ENCODE data around the gene NDUFV3.

The NDUFV3 gene

GRCh38 chr21:42850463-42850862 is 42.6 kb upstream of the NDUFV3 start:
- no peak overlapping the region for H3K27ac ChIP-seq (ENCODE audit: low read depth, low read length)
- H3K9me3 ChIP-seq (ENCODE audit: control insufficient read depth, insufficient read depth, low read depth, low read length) = no peaks in the 10 kb centered on the region
- no peak overlapping the region for H3K9ac ChIP-seq (ENCODE audit: low read length)
- no peak overlapping the region for H3K4me3 ChIP-seq (ENCODE audit: low read depth, low read length)
- no peaks in the 10 kb centered on the region for H3K4me1 ChIP-seq (ENCODE audit: control insufficient read depth, insufficient read depth, low read length)
- H3K27me3 ChIP-seq (ENCODE audit: control insufficient read depth, insufficient read depth, low read length) = no peaks in the 10 kb centered on the region
- peaks cover 97% of the 10 kb centered on the region for H3K36me3 ChIP-seq (ENCODE audit: control insufficient read depth, insufficient read depth, low read length)

DNA sequence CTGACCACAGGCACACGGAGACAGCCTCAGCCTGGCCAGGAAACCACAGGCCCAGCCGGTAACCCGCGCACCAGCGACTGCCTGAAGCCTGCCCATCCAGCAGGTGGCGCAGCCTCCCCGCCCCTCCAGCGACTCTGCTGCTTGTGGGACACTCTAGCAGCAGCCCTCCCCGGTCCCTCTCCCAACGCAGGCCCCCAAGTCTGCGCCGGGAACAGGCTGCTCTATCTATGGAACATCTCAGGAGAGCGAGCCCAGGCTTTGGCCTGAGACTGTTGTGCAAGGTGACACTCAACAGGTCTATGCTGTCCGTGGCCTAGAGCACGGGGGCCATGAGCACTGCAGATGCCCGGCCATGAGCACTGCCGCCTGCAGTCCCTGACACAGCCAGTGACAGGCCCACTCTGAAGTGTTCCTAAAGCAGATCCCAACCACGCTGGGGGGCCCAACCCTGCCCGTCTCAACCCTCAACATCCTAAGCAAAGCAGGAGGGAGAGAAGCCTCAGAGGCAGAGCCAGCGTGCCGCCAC is 42.2 kb upstream of the NDUFV3 start:
- Histone ChIP-seq H3K9me3 (ENCODE audit: control insufficient read depth, insufficient read depth, low read depth, low read length) (no peaks in the 10 kb centered on the region), H3K4me3 (ENCODE audit: low read depth, low read length) (no peak overlapping the region), H3K36me3 (ENCODE audit: control insufficient read depth, insufficient read depth, low read length) (peaks cover 97% of the 10 kb centered on the region), H3K9ac (ENCODE audit: low read length) (no peak overlapping the region), H3K4me1 (ENCODE audit: control insufficient read depth, insufficient read depth, low read length) (no peaks in the 10 kb centered on the region), H3K27ac (ENCODE audit: low read depth, low read length) (no peak overlapping the region), H3K27me3 (ENCODE audit: control insufficient read depth, insufficient read depth, low read length) (no peaks in the 10 kb centered on the region)

DNA sequence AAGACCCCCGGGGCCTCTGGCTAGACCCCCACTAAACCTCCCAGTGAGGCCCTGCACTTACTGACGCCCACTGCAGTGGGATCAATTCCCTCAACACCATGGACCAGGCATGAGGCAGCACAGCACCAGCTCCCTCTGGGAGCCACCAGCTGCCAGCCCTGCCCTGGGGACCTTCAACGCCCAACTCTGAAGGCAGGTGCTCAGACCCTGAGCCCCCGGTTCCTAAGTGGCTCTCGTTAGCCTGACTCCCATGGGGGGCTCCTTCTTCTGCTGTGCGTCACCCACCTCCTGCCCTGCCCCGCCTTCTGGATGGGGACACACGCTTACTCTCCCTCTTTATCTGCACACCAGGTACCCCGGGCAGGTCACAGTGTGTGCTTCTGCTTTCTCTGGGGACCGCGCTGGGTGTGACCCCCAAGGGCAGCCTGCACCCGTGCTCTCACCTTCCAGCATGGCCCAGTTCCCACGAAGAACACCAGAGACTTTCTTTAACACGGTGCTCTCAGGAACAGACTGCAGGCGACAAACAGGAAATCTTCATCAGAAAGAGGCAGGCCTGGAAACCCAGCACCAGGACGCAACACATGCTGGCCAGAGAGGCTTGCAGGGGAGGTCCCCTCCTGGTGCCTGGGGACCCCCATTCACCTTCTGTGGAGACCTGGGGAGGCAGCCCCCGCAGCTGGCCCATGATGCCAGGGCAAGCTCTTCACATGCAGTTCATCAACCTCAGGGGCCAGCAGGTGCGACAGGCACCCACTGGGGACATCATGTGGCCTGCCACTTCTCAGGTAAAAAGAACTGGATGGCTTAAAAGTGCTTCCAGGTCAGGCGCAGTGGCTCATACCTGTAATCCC is 41.1 kb upstream of the NDUFV3 start:
- Histone ChIP-seq H3K4me3 (ENCODE audit: low read depth, low read length) (no peak overlapping the region), H3K36me3 (ENCODE audit: control insufficient read depth, insufficient read depth, low read length) (peaks cover 98% of the 10 kb centered on the region), H3K27me3 (ENCODE audit: control insufficient read depth, insufficient read depth, low read length) (no peaks in the 10 kb centered on the region), H3K9ac (ENCODE audit: low read length) (no peak overlapping the region), H3K27ac (ENCODE audit: low read depth, low read length) (no peak overlapping the region), H3K4me1 (ENCODE audit: control insufficient read depth, insufficient read depth, low read length) (no peaks in the 10 kb centered on the region), H3K9me3 (ENCODE audit: control insufficient read depth, insufficient read depth, low read depth, low read length) (no peaks in the 10 kb centered on the region)

DNA sequence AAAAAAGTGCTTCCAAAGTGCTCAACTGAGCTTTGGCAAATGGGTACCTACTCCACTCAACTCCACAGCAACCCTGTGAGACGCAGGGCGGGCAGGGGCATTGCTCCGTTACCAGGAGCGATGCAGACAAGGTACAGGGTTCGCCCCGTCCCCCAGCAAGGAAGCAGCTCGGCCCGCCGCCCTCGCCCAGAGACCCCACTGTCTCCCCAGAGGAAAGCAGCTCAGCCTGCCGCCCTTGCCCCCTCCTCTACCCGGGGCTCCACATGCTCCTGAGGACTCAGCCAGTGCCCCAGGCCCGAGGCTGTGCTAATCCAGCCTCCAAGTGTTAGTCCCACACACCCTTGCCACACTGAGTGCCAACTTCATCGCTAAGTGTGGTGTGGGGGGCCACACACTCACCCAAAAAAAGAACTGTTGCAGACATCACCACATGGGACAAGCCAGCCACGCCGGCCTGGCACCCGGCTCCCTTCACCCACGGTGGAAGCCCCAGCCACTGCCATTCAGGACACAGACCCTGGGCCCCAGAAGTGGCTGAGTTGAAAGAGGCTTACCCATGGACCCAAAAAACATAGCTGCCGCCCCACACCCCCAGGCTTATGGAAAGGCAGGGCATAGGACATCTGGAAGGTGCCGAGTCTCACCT is 40.1 kb upstream of the NDUFV3 start:
- H3K27ac ChIP-seq (ENCODE audit: low read depth, low read length) = no peak overlapping the region
- H3K36me3 ChIP-seq (ENCODE audit: control insufficient read depth, insufficient read depth, low read length) = peaks cover 98% of the 10 kb centered on the region

GRCh38 chr21:42853621-42854020 is 39.5 kb upstream of the NDUFV3 start:
- Histone ChIP-seq H3K36me3 (ENCODE audit: control insufficient read depth, insufficient read depth, low read length) (peaks cover 98% of the 10 kb centered on the region), H3K27me3 (ENCODE audit: control insufficient read depth, insufficient read depth, low read length) (no peaks in the 10 kb centered on the region), H3K9me3 (ENCODE audit: control insufficient read depth, insufficient read depth, low read depth, low read length) (no peaks in the 10 kb centered on the region), H3K4me3 (ENCODE audit: low read depth, low read length) (no peak overlapping the region), H3K27ac (ENCODE audit: low read depth, low read length) (no peak overlapping the region), H3K9ac (ENCODE audit: low read length) (no peak overlapping the region), H3K4me1 (ENCODE audit: control insufficient read depth, insufficient read depth, low read length) (no peaks in the 10 kb centered on the region)

More for the DNA sequence above, 40.1 kb upstream of the NDUFV3 start:
- H3K4me3 ChIP-seq (ENCODE audit: low read depth, low read length) = no peak overlapping the region
- no peak overlapping the region for H3K9ac ChIP-seq (ENCODE audit: low read length)
- H3K9me3 ChIP-seq (ENCODE audit: control insufficient read depth, insufficient read depth, low read depth, low read length) = no peaks in the 10 kb centered on the region
- H3K4me1 ChIP-seq (ENCODE audit: control insufficient read depth, insufficient read depth, low read length) = no peaks in the 10 kb centered on the region
- no peaks in the 10 kb centered on the region for H3K27me3 ChIP-seq (ENCODE audit: control insufficient read depth, insufficient read depth, low read length)

- no peaks in the 10 kb centered on the region for H3K27me3 ChIP-seq (ENCODE audit: control insufficient read depth, insufficient read depth, low read length)
- H3K36me3 ChIP-seq (ENCODE audit: control insufficient read depth, insufficient read depth, low read length) = peaks cover 98% of the 10 kb centered on the region
- no peak overlapping the region for H3K9ac ChIP-seq (ENCODE audit: low read length)
- H3K4me3 ChIP-seq (ENCODE audit: low read depth, low read length) = no peak overlapping the region
- no peak overlapping the region for H3K27ac ChIP-seq (ENCODE audit: low read depth, low read length)
- H3K9me3 ChIP-seq (ENCODE audit: control insufficient read depth, insufficient read depth, low read depth, low read length) = no peaks in the 10 kb centered on the region
- no peaks in the 10 kb centered on the region for H3K4me1 ChIP-seq (ENCODE audit: control insufficient read depth, insufficient read depth, low read length)
These were observed 38.7 kb upstream of the NDUFV3 start for GRCh38 chr21:42854246-42855010.

- Histone ChIP-seq H3K4me3 (ENCODE audit: low read depth, low read length) (no peak overlapping the region), H3K36me3 (ENCODE audit: control insufficient read depth, insufficient read depth, low read length) (peaks cover 98% of the 10 kb centered on the region), H3K27me3 (ENCODE audit: control insufficient read depth, insufficient read depth, low read length) (no peaks in the 10 kb centered on the region), H3K9ac (ENCODE audit: low read length) (no peak overlapping the region), H3K27ac (ENCODE audit: low read depth, low read length) (no peak overlapping the region), H3K9me3 (ENCODE audit: control insufficient read depth, insufficient read depth, low read depth, low read length) (no peaks in the 10 kb centered on the region), H3K4me1 (ENCODE audit: control insufficient read depth, insufficient read depth, low read length) (no peaks in the 10 kb centered on the region)
These were observed 37.8 kb upstream of the NDUFV3 start for GRCh38 chr21:42855171-42855936.

GRCh38 chr21:42855937-42856335 is 37.2 kb upstream of the NDUFV3 start:
- no peak overlapping the region for H3K9ac ChIP-seq (ENCODE audit: low read length)
- peaks cover 99% of the 10 kb centered on the region for H3K36me3 ChIP-seq (ENCODE audit: control insufficient read depth, insufficient read depth, low read length)
- no peaks in the 10 kb centered on the region for H3K4me1 ChIP-seq (ENCODE audit: control insufficient read depth, insufficient read depth, low read length)
- no peaks in the 10 kb centered on the region for H3K27me3 ChIP-seq (ENCODE audit: control insufficient read depth, insufficient read depth, low read length)
- no peak overlapping the region for H3K4me3 ChIP-seq (ENCODE audit: low read depth, low read length)
- H3K9me3 ChIP-seq (ENCODE audit: control insufficient read depth, insufficient read depth, low read depth, low read length) = no peaks in the 10 kb centered on the region
- H3K27ac ChIP-seq (ENCODE audit: low read depth, low read length) = no peak overlapping the region

- no peak overlapping the region for H3K4me3 ChIP-seq (ENCODE audit: low read depth, low read length)
- no peaks in the 10 kb centered on the region for H3K4me1 ChIP-seq (ENCODE audit: control insufficient read depth, insufficient read depth, low read length)
- H3K9me3 ChIP-seq (ENCODE audit: control insufficient read depth, insufficient read depth, low read depth, low read length) = no peaks in the 10 kb centered on the region
- peaks cover 95% of the 10 kb centered on the region for H3K36me3 ChIP-seq (ENCODE audit: control insufficient read depth, insufficient read depth, low read length)
- no peaks in the 10 kb centered on the region for H3K27me3 ChIP-seq (ENCODE audit: control insufficient read depth, insufficient read depth, low read length)
- no peak overlapping the region for H3K27ac ChIP-seq (ENCODE audit: low read depth, low read length)
- no peak overlapping the region for H3K9ac ChIP-seq (ENCODE audit: low read length)
These were observed 35.9 kb upstream of the NDUFV3 start for GRCh38 chr21:42857216-42857615.

GRCh38 chr21:42858185-42858847 is 34.8 kb upstream of the NDUFV3 start:
- peaks cover 96% of the 10 kb centered on the region for H3K36me3 ChIP-seq (ENCODE audit: control insufficient read depth, insufficient read depth, low read length)
- no peak overlapping the region for H3K27ac ChIP-seq (ENCODE audit: low read depth, low read length)

More at GRCh38 chr21:42858185-42858847, 34.8 kb upstream of the NDUFV3 start:
- Histone ChIP-seq H3K9ac (ENCODE audit: low read length) (no peak overlapping the region), H3K9me3 (ENCODE audit: control insufficient read depth, insufficient read depth, low read depth, low read length) (no peaks in the 10 kb centered on the region), H3K4me3 (ENCODE audit: low read depth, low read length) (no peak overlapping the region), H3K27me3 (ENCODE audit: control insufficient read depth, insufficient read depth, low read length) (no peaks in the 10 kb centered on the region), H3K4me1 (ENCODE audit: control insufficient read depth, insufficient read depth, low read length) (no peaks in the 10 kb centered on the region)

Measured in HUES6 (cell line).